ENCODE results near the gene PKN1. TPM values are rescaled to one million over a fixed set of nuclear protein-coding genes. Genes with fewer than 3 reads are reported as not detected.

Gene PKN1
- polyA plus RNA-seq, 1 donor (not counting 4 experiments of a cell fraction or from before 2014, with no cell fraction given), result 0.62 TPM

GRCh38 chr19:14467816-14468215 lies 34.7 kb downstream of the PKN1 start:
- H3K79me2 ChIP-seq (ENCODE audit: control insufficient read depth, insufficient read depth, low read length), result no peaks in the 10 kb centered on the region
- H2AFZ ChIP-seq (ENCODE audit: control insufficient read depth, low read length), result no peak overlapping the region
- no peaks in the 10 kb centered on the region for H3K36me3 ChIP-seq (ENCODE audit: control insufficient read depth in 2 of 2, extremely low read depth in 1 of 2, insufficient read depth in 2 of 2, low read length in 2 of 2)
- no peaks in the 10 kb centered on the region for H3K9me3 ChIP-seq (ENCODE audit: control insufficient read depth, low read depth, low read length)
- dilution Hi-C loops (cut with MboI; ENCODE audit: extremely low pct_ligation_motif_present, low sequenced_read_pairs), result no loop called here
- no peak overlapping the region for H3K4me3 ChIP-seq (ENCODE audit: control insufficient read depth in 2 of 3, extremely low read depth in 1 of 3, insufficient read depth in 2 of 3, low read depth in 1 of 3, low read length in 3 of 3)
- FAIRE-seq, result no peak
- H3K9me1 ChIP-seq (ENCODE audit: control insufficient read depth, extremely low read depth, insufficient read depth, low read length), result no peaks in the 10 kb centered on the region
- no peak overlapping the region for H3K9ac ChIP-seq (ENCODE audit: control insufficient read depth, extremely low read depth, insufficient read depth, low read length)
- TF ChIP-seq EZH2 (IDR thresholded peaks at IDR 0.05; ENCODE audit: low read length), result no peak
- peak; percentile 9 to 27 (median 11) for TF ChIP-seq CTCF (optimal IDR thresholded peaks at IDR 0.05 in 1 of 3, IDR thresholded peaks at IDR 0.05 in 1 of 3, conservative IDR thresholded peaks at IDR 0.05 in 1 of 3; ENCODE audit: extremely low read depth in 1 of 3, insufficient read depth in 2 of 3, low read length in 3 of 3)
- no peak overlapping the region for H3K27ac ChIP-seq (ENCODE audit: control insufficient read depth, insufficient read depth, low read length)
- H3K4me2 ChIP-seq (ENCODE audit: control insufficient read depth, extremely low read depth, insufficient read depth, low read depth, low read length), result no peak overlapping the region
- no peaks in the 10 kb centered on the region for H3K4me1 ChIP-seq (ENCODE audit: control insufficient read depth, extremely low read depth, insufficient read depth, low read length)
- H4K20me1 ChIP-seq (ENCODE audit: control insufficient read depth, extremely low read depth, insufficient read depth, low read length), result no peaks in the 10 kb centered on the region
- no peak for DNase-seq (ENCODE audit: low read depth, low spot score)
- peaks cover under 1% of the 10 kb centered on the region for H3K27me3 ChIP-seq (ENCODE audit: control insufficient read depth, extremely low read depth, insufficient read depth, low read length)

GRCh38 chr19:14470031-14470876 lies 37.1 kb downstream of the PKN1 start:
- Histone ChIP-seq H2AFZ (ENCODE audit: control insufficient read depth, low read length) (no peak overlapping the region), H3K4me1 (ENCODE audit: control insufficient read depth, extremely low read depth, insufficient read depth, low read length) (peaks cover 4% of the 10 kb centered on the region), H3K9me1 (ENCODE audit: control insufficient read depth, extremely low read depth, insufficient read depth, low read length) (no peaks in the 10 kb centered on the region), H3K4me2 (ENCODE audit: control insufficient read depth, extremely low read depth, insufficient read depth, low read depth, low read length) (no peak overlapping the region), H3K9me3 (ENCODE audit: control insufficient read depth, low read depth, low read length) (no peaks in the 10 kb centered on the region), H3K79me2 (ENCODE audit: control insufficient read depth, insufficient read depth, low read length) (no peaks in the 10 kb centered on the region), H3K36me3 (ENCODE audit: control insufficient read depth in 2 of 2, extremely low read depth in 1 of 2, insufficient read depth in 2 of 2, low read length in 2 of 2) (no peaks in the 10 kb centered on the region), H3K9ac (ENCODE audit: control insufficient read depth, extremely low read depth, insufficient read depth, low read length) (no peak overlapping the region), H3K27me3 (ENCODE audit: control insufficient read depth, extremely low read depth, insufficient read depth, low read length) (peaks cover 6% of the 10 kb centered on the region), H3K27ac (ENCODE audit: control insufficient read depth, insufficient read depth, low read length) (no peak overlapping the region), H4K20me1 (ENCODE audit: control insufficient read depth, extremely low read depth, insufficient read depth, low read length) (no peaks in the 10 kb centered on the region), H3K4me3 (ENCODE audit: control insufficient read depth in 2 of 3, extremely low read depth in 1 of 3, insufficient read depth in 2 of 3, low read depth in 1 of 3, low read length in 3 of 3) (no peak overlapping the region)
- TF ChIP-seq EZH2 (IDR thresholded peaks at IDR 0.05; ENCODE audit: low read length), result no peak
- no peak for TF ChIP-seq CTCF (optimal IDR thresholded peaks at IDR 0.05 in 1 of 3, IDR thresholded peaks at IDR 0.05 in 1 of 3, conservative IDR thresholded peaks at IDR 0.05 in 1 of 3; ENCODE audit: extremely low read depth in 1 of 3, insufficient read depth in 2 of 3, low read length in 3 of 3)
- no peak for FAIRE-seq
- dilution Hi-C loops (cut with MboI; ENCODE audit: extremely low pct_ligation_motif_present, low sequenced_read_pairs), result no loop called here
- DNase-seq (ENCODE audit: low read depth, low spot score), result no peak
